PC-9 (cell line): ENCODE data around the gene SHE.

ENCODE experiments used
- EZH2 ChIP-seq: fragments of 200-600 bp; sonication (generic); IDR thresholded peaks from 2 replicates; pipeline ENCODE4 v1.8.0; 2017; ENCODE audit warnings: antibody characterized with exemption, low read depth
- TF ChIP-seq, protein P1 (sequence below): fragments of 200-600 bp; sonication (generic); conservative IDR thresholded peaks from 2 replicates; pipeline ENCODE4 v1.6.1; 2017; ENCODE audit warnings: mixed run types, antibody characterized with exemption, mild to moderate bottlenecking, moderate library complexity

- TF ChIP-seq, protein P1, sequence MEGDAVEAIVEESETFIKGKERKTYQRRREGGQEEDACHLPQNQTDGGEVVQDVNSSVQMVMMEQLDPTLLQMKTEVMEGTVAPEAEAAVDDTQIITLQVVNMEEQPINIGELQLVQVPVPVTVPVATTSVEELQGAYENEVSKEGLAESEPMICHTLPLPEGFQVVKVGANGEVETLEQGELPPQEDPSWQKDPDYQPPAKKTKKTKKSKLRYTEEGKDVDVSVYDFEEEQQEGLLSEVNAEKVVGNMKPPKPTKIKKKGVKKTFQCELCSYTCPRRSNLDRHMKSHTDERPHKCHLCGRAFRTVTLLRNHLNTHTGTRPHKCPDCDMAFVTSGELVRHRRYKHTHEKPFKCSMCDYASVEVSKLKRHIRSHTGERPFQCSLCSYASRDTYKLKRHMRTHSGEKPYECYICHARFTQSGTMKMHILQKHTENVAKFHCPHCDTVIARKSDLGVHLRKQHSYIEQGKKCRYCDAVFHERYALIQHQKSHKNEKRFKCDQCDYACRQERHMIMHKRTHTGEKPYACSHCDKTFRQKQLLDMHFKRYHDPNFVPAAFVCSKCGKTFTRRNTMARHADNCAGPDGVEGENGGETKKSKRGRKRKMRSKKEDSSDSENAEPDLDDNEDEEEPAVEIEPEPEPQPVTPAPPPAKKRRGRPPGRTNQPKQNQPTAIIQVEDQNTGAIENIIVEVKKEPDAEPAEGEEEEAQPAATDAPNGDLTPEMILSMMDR, result no peak
- TF ChIP-seq EZH2, result no peak
Observed at GRCh38 chr1:154481053-154481452, 21.2 kb downstream of the SHE start.
